A673 (cell line): ENCODE results near the gene PSPC1. TPM values are rescaled to one million over a fixed set of nuclear protein-coding genes. Genes with fewer than 3 reads are reported as not detected.

Experiments used
- BruUV-seq: library from RNA; stranded (reverse); fragments of 400-500 nt; replicated peaks from 2 replicates; lab custom pipeline; 2021; lab: Mats Ljungman, UMichigan
- CTCF ChIA-PET: fragments of 300-600 bp; sonication (Branson Sonifier 250); formaldehyde crosslinking; loops from one replicate; lab custom pipeline; 2022; ENCODE audit warnings: antibody characterized with exemption; lab: Charles Lee
- POLR2A ChIA-PET: fragments of 300-600 bp; sonication (Branson Sonifier 250); formaldehyde crosslinking; loops from one replicate; lab custom pipeline; 2022; ENCODE audit warnings: antibody characterized with exemption; ENCODE audit not compliant: low non-redundant PET; lab: Charles Lee
- DNase-seq: peaks from one replicate; pipeline ENCODE4 v3.0.0-alpha.2; 2015; ENCODE audit warnings: low spot score
- H3K27ac ChIP-seq: fragments of 200-600 bp; sonication (generic); 2 replicates; pipeline ENCODE4 v1.5.1; 2016; ENCODE audit warnings: mixed run types, low read depth, mild to moderate bottlenecking, mixed read lengths, antibody characterized with exemption, low read length; ENCODE audit not compliant: poor library complexity, severe bottlenecking
- H3K27me3 ChIP-seq: fragments of 200-600 bp; sonication (generic); replicated peaks from 2 replicates; pipeline ENCODE4 v1.6.1; 2017; ENCODE audit warnings: mixed run types, low read depth, mild to moderate bottlenecking, mixed read lengths, antibody characterized with exemption, low read length; ENCODE audit not compliant: insufficient read depth, poor library complexity
- H3K36me3 ChIP-seq: fragments of 200-600 bp; sonication (generic); 2 replicates; pipeline ENCODE4 v1.6.1; 2016; ENCODE audit warnings: mixed run types, mild to moderate bottlenecking, mixed read lengths, antibody characterized with exemption, low read length; ENCODE audit not compliant: insufficient read depth, poor library complexity, severe bottlenecking
- H3K4me1 ChIP-seq: fragments of 200-600 bp; sonication (generic); 2 replicates; pipeline ENCODE4 v1.6.1; 2017; ENCODE audit warnings: mixed run types, mild to moderate bottlenecking, mixed read lengths, antibody characterized with exemption, low read length; ENCODE audit not compliant: insufficient read depth, poor library complexity, severe bottlenecking
- H3K4me3 ChIP-seq: fragments of 200-600 bp; sonication (generic); 2 replicates; pipeline ENCODE4 v1.5.1; 2016; ENCODE audit warnings: low read depth, mixed run types, mild to moderate bottlenecking, mixed read lengths, low read length; ENCODE audit not compliant: poor library complexity, severe bottlenecking
- H3K9me3 ChIP-seq: fragments of 200-600 bp; sonication (generic); 2 replicates; pipeline ENCODE4 v1.6.1; 2016; ENCODE audit warnings: mixed run types, low read depth, mild to moderate bottlenecking, mixed read lengths, antibody characterized with exemption, low read length; ENCODE audit not compliant: poor library complexity, severe bottlenecking
- CTCF ChIP-seq: fragments of 300-800, 200-600 bp; sonication (generic); conservative IDR thresholded peaks from 2 replicates; pipeline ENCODE4 v1.5.1; 2017; ENCODE audit warnings: low read depth, mild to moderate bottlenecking, antibody characterized with exemption, low read length, moderate library complexity, mixed read lengths
- EZH2 ChIP-seq: fragments of 200-600 bp; sonication (generic); IDR thresholded peaks from 2 replicates; pipeline ENCODE4 v1.6.1; 2017; ENCODE audit warnings: borderline replicate concordance, low read depth, mild to moderate bottlenecking, mixed read lengths, antibody characterized with exemption, low read length; ENCODE audit not compliant: poor library complexity, severe bottlenecking
- intact Hi-C: fragments of 100-400 bp; cut with micrococcal nuclease; formaldehyde crosslinking; loops from one replicate; pipeline ENCODE4 v1.10.0; 2022; ENCODE audit not compliant: unreplicated experiment
- total RNA-seq: library from RNA; stranded (reverse); gene quantifications from 2 replicates; pipeline ENCODE4 v1.2.3, GENCODE V29; 2021

PSPC1 gene
- total RNA-seq, 1 experiment from 2014 or later: 90.9 TPM

DNA sequence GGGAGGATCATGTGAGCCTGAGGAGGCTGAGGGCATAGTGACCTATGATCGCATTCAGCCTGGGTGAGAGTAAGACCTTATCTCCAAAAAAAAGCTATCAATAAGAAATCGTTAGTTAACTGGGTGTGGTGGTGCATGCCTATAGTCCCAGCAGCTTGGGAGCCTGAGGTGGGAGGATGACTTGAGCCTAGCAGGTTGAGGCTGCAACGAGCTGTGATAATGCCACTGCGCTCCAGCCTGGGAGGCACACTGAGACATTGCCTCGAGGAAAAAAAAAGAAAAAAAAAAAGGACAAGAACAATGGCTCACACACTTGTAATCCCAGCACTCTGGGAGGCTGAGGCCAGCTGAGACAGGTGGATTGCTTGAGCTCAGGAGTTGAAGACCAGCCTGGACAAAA lies 16.2 kb downstream of the PSPC1 start:
- H3K4me3 ChIP-seq: no peak overlapping the region
- H3K27ac ChIP-seq: no peak overlapping the region
- peaks cover 66% of the 10 kb centered on the region for H3K36me3 ChIP-seq
- intact Hi-C loops: no loop called here
- no peaks in the 10 kb centered on the region for H3K27me3 ChIP-seq
- TF ChIP-seq CTCF: no peak
- TF ChIP-seq EZH2: no peak
- DNase-seq: no peak
- ChIA-PET CTCF (no interaction called here), POLR2A (interaction anchor here (0.7 kb wide), 1 partner anchor 62 kb away, joined by 4 read pairs; no protein-coding TSS in a partner anchor)
- H3K4me1 ChIP-seq: no peaks in the 10 kb centered on the region
- no TSS peak for BruUV-seq
- H3K9me3 ChIP-seq: no peaks in the 10 kb centered on the region

DNA sequence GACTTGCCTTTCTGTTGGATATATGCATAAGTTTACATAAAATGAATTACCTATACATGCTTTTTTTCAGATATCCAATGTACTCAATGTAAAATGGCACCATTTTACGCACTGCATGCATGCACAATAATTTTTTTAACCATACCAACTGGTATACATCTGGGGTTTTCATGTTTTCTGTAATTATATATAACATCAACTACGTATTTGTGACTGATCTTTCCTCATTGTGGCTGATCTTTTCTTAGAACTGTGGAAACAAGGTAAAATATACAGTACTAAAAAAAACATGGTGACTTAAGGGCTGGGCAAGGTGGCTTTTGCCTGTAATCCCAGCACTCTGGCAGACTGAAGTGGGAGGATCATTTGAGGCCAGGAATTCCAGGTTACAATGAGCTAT lies 18.5 kb downstream of the PSPC1 start:
- POLR2A ChIA-PET: no interaction called here
- H3K4me3 ChIP-seq: no peak overlapping the region
- CTCF ChIA-PET: no interaction called here
- no TSS peak for BruUV-seq
- intact Hi-C loops: no loop called here
- no peaks in the 10 kb centered on the region for H3K27me3 ChIP-seq
- H3K27ac ChIP-seq: no peak overlapping the region
- TF ChIP-seq EZH2: no peak
- no peak for TF ChIP-seq CTCF
- no peaks in the 10 kb centered on the region for H3K9me3 ChIP-seq
- H3K4me1 ChIP-seq: no peaks in the 10 kb centered on the region
- DNase-seq: no peak
- H3K36me3 ChIP-seq: peaks cover 53% of the 10 kb centered on the region

DNA sequence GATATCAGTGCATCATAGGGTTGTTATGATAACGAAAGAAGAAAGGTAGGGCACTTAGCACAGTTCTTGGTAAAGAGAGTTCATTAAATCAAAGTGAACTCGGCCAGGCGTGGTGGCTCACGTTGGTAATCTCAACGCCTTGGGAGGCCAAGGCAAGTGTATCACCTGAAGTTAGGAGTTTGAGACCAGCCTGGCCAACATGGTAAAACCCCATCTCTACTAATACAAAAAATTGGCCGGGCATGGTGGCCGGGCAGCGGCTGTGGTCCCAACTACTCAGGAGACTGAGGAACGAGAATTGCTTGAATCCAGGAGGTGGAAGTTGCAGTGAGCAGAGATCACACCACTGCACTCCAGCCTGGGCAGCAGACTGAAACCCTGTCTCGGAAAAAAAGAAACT lies 19.1 kb downstream of the PSPC1 start:
- Histone ChIP-seq H3K27me3 (no peaks in the 10 kb centered on the region), H3K36me3 (peaks cover 53% of the 10 kb centered on the region), H3K9me3 (no peaks in the 10 kb centered on the region), H3K4me1 (no peaks in the 10 kb centered on the region), H3K27ac (no peak overlapping the region), H3K4me3 (no peak overlapping the region)
- ChIA-PET POLR2A (no interaction called here), CTCF (no interaction called here)
- no TSS peak for BruUV-seq
- TF ChIP-seq EZH2: no peak
- no peak for DNase-seq
- intact Hi-C loops: no loop called here

DNA sequence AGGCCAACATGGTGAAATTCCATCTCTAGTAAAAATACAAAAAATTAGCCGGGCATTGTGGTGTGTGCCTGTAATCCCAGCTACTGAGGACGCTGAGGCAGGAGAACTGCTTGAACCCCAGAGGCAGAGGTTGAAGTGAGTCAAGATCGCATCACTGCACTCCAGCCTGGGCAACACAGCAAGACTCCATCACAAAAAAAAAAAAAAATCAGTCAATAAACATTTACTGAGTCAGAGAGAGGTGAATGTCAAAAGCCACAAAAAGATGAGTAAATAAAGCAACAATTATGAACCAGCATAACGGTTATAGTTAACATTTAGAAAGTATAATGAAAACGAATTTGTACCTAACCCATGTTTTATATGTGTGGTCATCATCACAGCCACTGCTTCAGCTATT lies 23.1 kb downstream of the PSPC1 start:
- Histone ChIP-seq H3K36me3 (peaks cover 41% of the 10 kb centered on the region), H3K9me3 (no peaks in the 10 kb centered on the region), H3K4me1 (no peaks in the 10 kb centered on the region), H3K27ac (no peak overlapping the region), H3K27me3 (no peaks in the 10 kb centered on the region), H3K4me3 (no peak overlapping the region)
- no TSS peak for BruUV-seq
- POLR2A ChIA-PET: no interaction called here
- TF ChIP-seq CTCF (no peak), EZH2 (no peak)
- CTCF ChIA-PET: no interaction called here
- intact Hi-C loops: no loop called here
- DNase-seq: no peak
